Measurements from ENCODE around the gene CCNK.

The CCNK gene

GRCh38 chr14:99546234-99546879 lies 65.1 kb downstream of the CCNK start:
- Histone ChIP-seq H3K27me3 (ENCODE audit: low read length) (no peaks in the 10 kb centered on the region), H3K79me2 (ENCODE audit: insufficient read depth, low read length) (no peaks in the 10 kb centered on the region), H3K9ac (ENCODE audit: low read length) (no peak overlapping the region), H3K27ac (ENCODE audit: low read depth, low read length) (no peak overlapping the region), H3K4me3 (ENCODE audit: insufficient read depth, low read length, poor library complexity, severe bottlenecking) (no peak overlapping the region), H3F3A (ENCODE audit: insufficient read depth) (no peaks in the 10 kb centered on the region), H4K20me1 (ENCODE audit: low read depth, low read length) (no peaks in the 10 kb centered on the region), H3K36me3 (ENCODE audit: low read length) (no peaks in the 10 kb centered on the region), H3K4me2 (ENCODE audit: low read depth, low read length, poor library complexity, severe bottlenecking) (no peak overlapping the region), H3K9me3 (ENCODE audit: insufficient read depth, low read length) (no peaks in the 10 kb centered on the region), H2AFZ (ENCODE audit: low read depth, low read length, severe bottlenecking) (no peak overlapping the region), H3K9me2 (replicated peaks; ENCODE audit: insufficient read depth, low read length) (no peaks in the 10 kb centered on the region)
- TF ChIP-seq CTCF (IDR thresholded peaks at IDR 0.05; ENCODE audit: insufficient read depth, low read length, poor library complexity, severe bottlenecking) (no peak), EZH2phosphoT487 (conservative IDR thresholded peaks at IDR 0.05; ENCODE audit: low read length) (no peak)

- no peak for TF ChIP-seq CTCF (IDR thresholded peaks at IDR 0.05; ENCODE audit: insufficient read depth, low read length, poor library complexity, severe bottlenecking)
- no peak for TF ChIP-seq EZH2phosphoT487 (conservative IDR thresholded peaks at IDR 0.05; ENCODE audit: low read length)
- Histone ChIP-seq H3K27ac (ENCODE audit: low read depth, low read length) (no peak overlapping the region), H2AFZ (ENCODE audit: low read depth, low read length, severe bottlenecking) (no peak overlapping the region), H4K20me1 (ENCODE audit: low read depth, low read length) (no peaks in the 10 kb centered on the region), H3K4me2 (ENCODE audit: low read depth, low read length, poor library complexity, severe bottlenecking) (no peak overlapping the region), H3K9me2 (replicated peaks; ENCODE audit: insufficient read depth, low read length) (no peaks in the 10 kb centered on the region), H3K9me3 (ENCODE audit: insufficient read depth, low read length) (no peaks in the 10 kb centered on the region), H3K79me2 (ENCODE audit: insufficient read depth, low read length) (no peaks in the 10 kb centered on the region), H3F3A (ENCODE audit: insufficient read depth) (no peaks in the 10 kb centered on the region), H3K27me3 (ENCODE audit: low read length) (no peaks in the 10 kb centered on the region), H3K36me3 (ENCODE audit: low read length) (no peaks in the 10 kb centered on the region), H3K9ac (ENCODE audit: low read length) (no peak overlapping the region), H3K4me3 (ENCODE audit: insufficient read depth, low read length, poor library complexity, severe bottlenecking) (no peak overlapping the region)
Measured at GRCh38 chr14:99548255-99548654, 67.0 kb downstream of the CCNK start.

- no peak overlapping the region for H3K4me2 ChIP-seq (ENCODE audit: low read depth, low read length, poor library complexity, severe bottlenecking)
- no peaks in the 10 kb centered on the region for H3K36me3 ChIP-seq (ENCODE audit: low read length)
- H3K9ac ChIP-seq (ENCODE audit: low read length) = no peak overlapping the region
- H3F3A ChIP-seq (ENCODE audit: insufficient read depth) = no peaks in the 10 kb centered on the region
- H3K27ac ChIP-seq (ENCODE audit: low read depth, low read length) = no peak overlapping the region
- H3K9me3 ChIP-seq (ENCODE audit: insufficient read depth, low read length) = no peaks in the 10 kb centered on the region
- no peaks in the 10 kb centered on the region for H3K27me3 ChIP-seq (ENCODE audit: low read length)
- no peak overlapping the region for H3K4me3 ChIP-seq (ENCODE audit: insufficient read depth, low read length, poor library complexity, severe bottlenecking)
- TF ChIP-seq CTCF (IDR thresholded peaks at IDR 0.05; ENCODE audit: insufficient read depth, low read length, poor library complexity, severe bottlenecking) (no peak), EZH2phosphoT487 (conservative IDR thresholded peaks at IDR 0.05; ENCODE audit: low read length) (no peak)
- H3K9me2 ChIP-seq (replicated peaks; ENCODE audit: insufficient read depth, low read length) = no peaks in the 10 kb centered on the region
- no peaks in the 10 kb centered on the region for H3K79me2 ChIP-seq (ENCODE audit: insufficient read depth, low read length)
- no peak overlapping the region for H2AFZ ChIP-seq (ENCODE audit: low read depth, low read length, severe bottlenecking)
- H4K20me1 ChIP-seq (ENCODE audit: low read depth, low read length) = no peaks in the 10 kb centered on the region
Measured at GRCh38 chr14:99548871-99549515, 67.8 kb downstream of the CCNK start.

All from SU-DHL-6 (cell line).